Ishikawa (cell line): ENCODE results near the gene PTPRO.

Source experiments
- CEBPB ChIP-seq: IDR thresholded peaks from 2 replicates; pipeline ENCODE4 v1.6.1; 2012
- CREB1 ChIP-seq: IDR thresholded peaks from 2 replicates; pipeline ENCODE4 v1.6.1; 2012; ENCODE audit warnings: low read depth
- EGR1 ChIP-seq: IDR thresholded peaks from 2 replicates; pipeline ENCODE4 v1.6.1; 2012
- EP300 ChIP-seq: IDR thresholded peaks from 2 replicates; pipeline ENCODE4 v1.6.1; 2012; ENCODE audit warnings: borderline replicate concordance
- FOXM1 ChIP-seq: IDR thresholded peaks from 2 replicates; pipeline ENCODE4 v1.6.1; 2012; ENCODE audit warnings: low read depth, borderline replicate concordance
- MAX ChIP-seq: IDR thresholded peaks from 2 replicates; pipeline ENCODE4 v1.6.1; 2012
- NFIC ChIP-seq: IDR thresholded peaks from 2 replicates; pipeline ENCODE4 v1.6.1; 2012
- RAD21 ChIP-seq: IDR thresholded peaks from 2 replicates; pipeline ENCODE4 v1.6.1; 2012; ENCODE audit warnings: low read depth
- TAF1 ChIP-seq: IDR thresholded peaks from 2 replicates; pipeline ENCODE4 v1.6.1; 2012; ENCODE audit warnings: low read depth, mild to moderate bottlenecking
- TCF12 ChIP-seq: IDR thresholded peaks from 2 replicates; pipeline ENCODE4 v1.6.1; 2012; ENCODE audit warnings: low read depth
- TEAD4 ChIP-seq: IDR thresholded peaks from 2 replicates; pipeline ENCODE4 v1.6.1; 2012
- USF1 ChIP-seq: IDR thresholded peaks from 2 replicates; pipeline ENCODE4 v1.6.1; 2012
- YY1 ChIP-seq: IDR thresholded peaks from 2 replicates; pipeline ENCODE4 v1.6.1; 2012; ENCODE audit warnings: low read depth
- ZBTB7A ChIP-seq: IDR thresholded peaks from 2 replicates; pipeline ENCODE4 v1.6.1; 2012; ENCODE audit warnings: low read depth
- TF ChIP-seq, protein P1 (sequence below): IDR thresholded peaks from 2 replicates; pipeline ENCODE4 v1.6.1; 2012; ENCODE audit warnings: low read depth, mild to moderate bottlenecking

Gene PTPRO

GRCh38 chr12:15334225-15334624 lies 11.9 kb downstream of the PTPRO start:
- no peak for TF ChIP-seq CREB1
- TF ChIP-seq FOXM1: no peak
- TF ChIP-seq TCF12: no peak

DNA sequence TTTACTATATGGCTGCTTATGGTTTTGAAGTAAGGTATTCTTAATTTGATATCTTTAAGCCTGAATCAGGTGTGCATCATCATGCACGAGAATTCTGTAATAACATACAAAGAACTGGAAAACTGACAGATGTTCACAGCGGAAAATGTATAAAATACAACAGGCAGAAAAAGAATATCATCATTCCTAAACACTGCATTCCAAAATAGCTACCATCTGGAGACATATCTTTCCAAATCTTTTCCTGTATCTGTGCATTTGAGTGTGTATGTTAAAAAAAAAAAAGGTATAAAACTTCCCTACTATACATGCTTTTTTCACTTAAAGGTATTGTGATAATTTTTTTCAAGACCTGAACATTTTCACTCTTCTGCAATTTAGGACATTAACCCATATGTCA lies 13.7 kb downstream of the PTPRO start:
- no peak for TF ChIP-seq EP300
- no peak for TF ChIP-seq RAD21
- no peak for TF ChIP-seq YY1
- TF ChIP-seq EGR1: no peak
- TF ChIP-seq MAX: no peak
- TF ChIP-seq TAF1: no peak
- TF ChIP-seq USF1: no peak
- no peak for TF ChIP-seq TEAD4

DNA sequence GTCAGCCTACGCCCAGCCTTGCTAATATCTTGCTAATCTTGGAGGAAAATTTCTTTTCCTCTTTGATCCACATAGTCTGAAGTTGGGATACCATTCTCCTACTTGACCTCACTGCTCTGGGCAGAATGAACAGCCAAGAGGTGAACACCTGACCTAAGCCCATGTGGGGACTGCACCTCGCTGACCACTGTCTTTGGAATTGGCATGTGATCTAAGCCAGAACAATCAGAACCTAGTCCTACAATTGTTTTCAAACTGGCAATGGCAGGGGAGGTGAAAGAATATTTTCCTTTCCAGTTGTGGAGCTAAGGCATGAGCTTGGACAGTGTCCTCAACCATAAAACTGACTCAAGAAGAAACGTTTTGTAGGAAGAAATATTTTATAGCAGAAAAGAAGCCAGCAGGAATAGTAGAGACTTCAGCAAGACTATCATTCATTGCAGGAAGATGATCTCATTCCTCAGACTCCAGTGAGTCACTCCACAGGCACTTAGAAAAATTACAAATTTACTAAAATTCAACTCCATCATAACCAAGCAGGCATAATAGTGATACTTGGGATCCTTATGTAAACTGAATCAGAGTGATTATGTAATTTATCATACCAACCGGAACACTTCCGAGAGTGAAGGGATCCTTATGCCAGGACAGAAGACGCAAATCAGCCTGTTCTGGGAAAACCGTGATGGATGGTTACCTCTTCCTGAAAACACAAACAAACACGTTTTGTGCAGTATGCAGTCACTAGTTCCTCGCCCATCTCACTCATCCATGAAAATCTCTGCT lies 14.7 kb downstream of the PTPRO start:
- TF ChIP-seq TAF1: no peak
- TF ChIP-seq NFIC: no peak
- TF ChIP-seq MAX: no peak
- no peak for TF ChIP-seq YY1
- TF ChIP-seq TCF12: no peak
- TF ChIP-seq USF1: no peak
- TF ChIP-seq EP300: no peak
- TF ChIP-seq CEBPB: no peak
- TF ChIP-seq ZBTB7A: no peak
- TF ChIP-seq CREB1: no peak
- no peak for TF ChIP-seq TEAD4

GRCh38 chr12:15341371-15341770 lies 19.1 kb downstream of the PTPRO start:
- TF ChIP-seq USF1: no peak
- TF ChIP-seq MAX: no peak
- no peak for TF ChIP-seq EGR1
- TF ChIP-seq ZBTB7A: no peak
- TF ChIP-seq CREB1: no peak
- TF ChIP-seq EP300: no peak
- no peak for TF ChIP-seq TAF1
- TF ChIP-seq YY1: no peak
- TF ChIP-seq, protein P1, sequence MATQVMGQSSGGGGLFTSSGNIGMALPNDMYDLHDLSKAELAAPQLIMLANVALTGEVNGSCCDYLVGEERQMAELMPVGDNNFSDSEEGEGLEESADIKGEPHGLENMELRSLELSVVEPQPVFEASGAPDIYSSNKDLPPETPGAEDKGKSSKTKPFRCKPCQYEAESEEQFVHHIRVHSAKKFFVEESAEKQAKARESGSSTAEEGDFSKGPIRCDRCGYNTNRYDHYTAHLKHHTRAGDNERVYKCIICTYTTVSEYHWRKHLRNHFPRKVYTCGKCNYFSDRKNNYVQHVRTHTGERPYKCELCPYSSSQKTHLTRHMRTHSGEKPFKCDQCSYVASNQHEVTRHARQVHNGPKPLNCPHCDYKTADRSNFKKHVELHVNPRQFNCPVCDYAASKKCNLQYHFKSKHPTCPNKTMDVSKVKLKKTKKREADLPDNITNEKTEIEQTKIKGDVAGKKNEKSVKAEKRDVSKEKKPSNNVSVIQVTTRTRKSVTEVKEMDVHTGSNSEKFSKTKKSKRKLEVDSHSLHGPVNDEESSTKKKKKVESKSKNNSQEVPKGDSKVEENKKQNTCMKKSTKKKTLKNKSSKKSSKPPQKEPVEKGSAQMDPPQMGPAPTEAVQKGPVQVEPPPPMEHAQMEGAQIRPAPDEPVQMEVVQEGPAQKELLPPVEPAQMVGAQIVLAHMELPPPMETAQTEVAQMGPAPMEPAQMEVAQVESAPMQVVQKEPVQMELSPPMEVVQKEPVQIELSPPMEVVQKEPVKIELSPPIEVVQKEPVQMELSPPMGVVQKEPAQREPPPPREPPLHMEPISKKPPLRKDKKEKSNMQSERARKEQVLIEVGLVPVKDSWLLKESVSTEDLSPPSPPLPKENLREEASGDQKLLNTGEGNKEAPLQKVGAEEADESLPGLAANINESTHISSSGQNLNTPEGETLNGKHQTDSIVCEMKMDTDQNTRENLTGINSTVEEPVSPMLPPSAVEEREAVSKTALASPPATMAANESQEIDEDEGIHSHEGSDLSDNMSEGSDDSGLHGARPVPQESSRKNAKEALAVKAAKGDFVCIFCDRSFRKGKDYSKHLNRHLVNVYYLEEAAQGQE: no peak
- no peak for TF ChIP-seq RAD21
- no peak for TF ChIP-seq TCF12
- TF ChIP-seq NFIC: no peak
- no peak for TF ChIP-seq FOXM1
- no peak for TF ChIP-seq CEBPB
- TF ChIP-seq TEAD4: no peak

GRCh38 chr12:15344561-15344960 lies 22.3 kb downstream of the PTPRO start:
- no peak for TF ChIP-seq TAF1
- no peak for TF ChIP-seq TCF12
- no peak for TF ChIP-seq EGR1
- no peak for TF ChIP-seq EP300
- TF ChIP-seq, protein P1: no peak
- no peak for TF ChIP-seq TEAD4
- no peak for TF ChIP-seq MAX
- TF ChIP-seq ZBTB7A: no peak
- no peak for TF ChIP-seq YY1
- TF ChIP-seq USF1: no peak
- no peak for TF ChIP-seq CEBPB
